PC-3 (cell line): ENCODE results near the gene PDE4DIP.
"Not testable (repeated sequence)": the region's sequence is repeated elsewhere in the genome, so short reads cannot be mapped to it uniquely, and the experiment has no call there.

Experiments used
- CTCF ChIP-seq: fragments of 300-600 bp; sonication (generic); conservative IDR thresholded peaks from 2 replicates; pipeline ENCODE4 v1.5.1; 2017; ENCODE audit warnings: antibody characterized with exemption, low read depth, mild to moderate bottlenecking, low read length
- EZH2 ChIP-seq: fragments of 300-600 bp; sonication (generic); IDR thresholded peaks from one replicate; pipeline ENCODE4 v1.6.1; 2017; ENCODE audit warnings: antibody characterized with exemption, mild to moderate bottlenecking, low read length; ENCODE audit not compliant: unreplicated experiment
- EZH2phosphoT487 ChIP-seq: fragments of 300-600 bp; sonication (generic); IDR thresholded peaks from 2 replicates; pipeline ENCODE4 v1.6.1; 2018; ENCODE audit warnings: mild to moderate bottlenecking, antibody characterized with exemption, low read length, borderline replicate concordance

- TF ChIP-seq CTCF, EZH2, EZH2phosphoT487: not testable (repeated sequence)
These were observed 67.2 kb downstream of the PDE4DIP start for GRCh38 chr1:148911303-148911928.
